Thyroid gland (tissue), 4 donors: Measurements from ENCODE around the gene TEX51.

Experiments used
- CTCF ChIP-seq, 6 experiments: fragments of 200-600 bp in 3 of 6; fragments of 450-650 bp in 3 of 6; sonication (generic) in 3 of 6; IDR thresholded peaks; one replicate each; pipeline ENCODE4 v1.5.1; 2016 to 2019; ENCODE audit warnings: antibody characterized with exemption in 6 of 6, mild to moderate bottlenecking in 2 of 6, inconsistent platforms in 1 of 6, moderate library complexity in 1 of 6
- POLR2A ChIP-seq, 2 donors: fragments of 450-650 bp; IDR thresholded peaks; one replicate each; pipeline ENCODE4 v1.6.1; 2017; ENCODE audit warnings: antibody characterized with exemption in 2 of 2, mild to moderate bottlenecking in 2 of 2, moderate library complexity in 1 of 2

GRCh38 chr2:126942427-126943203 is 43.9 kb downstream of the TEX51 start:
- TF ChIP-seq CTCF (IDR thresholded peaks at IDR 0.05): no peak
- TF ChIP-seq POLR2A (IDR thresholded peaks at IDR 0.05): no peak
